ENCODE measurements around the gene LTA4H.

DNA sequence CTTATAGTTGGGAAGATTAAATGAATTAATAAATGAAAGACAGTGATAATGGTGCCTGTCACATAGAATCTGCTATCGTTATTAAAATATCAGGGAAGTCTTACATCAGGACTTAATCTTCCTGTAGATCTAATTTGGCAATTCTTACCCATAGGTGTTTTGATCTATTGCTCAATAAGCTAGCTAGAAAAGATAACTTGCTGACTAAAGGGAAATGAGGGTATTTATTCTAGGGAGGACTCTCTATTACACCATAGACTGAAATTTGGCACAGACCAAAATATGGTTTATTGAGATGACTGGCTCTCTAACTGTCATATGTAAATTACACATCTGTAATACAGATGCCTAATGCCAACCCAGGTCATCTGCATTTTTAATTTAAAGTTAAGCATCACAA, 50.7 kb downstream of the LTA4H start:
- no peak for TF ChIP-seq EZH2 (IDR thresholded peaks at IDR 0.05; ENCODE audit: insufficient read depth, poor library complexity, severe bottlenecking)
- TF ChIP-seq EZH2phosphoT487 (IDR thresholded peaks at IDR 0.05; ENCODE audit: insufficient read depth, low read depth), result no peak
